Cardiac fibroblast (primary cell): Measurements from ENCODE around the gene PCYOX1L.
A peak's percentile ranks its signal among the peaks of the same experiment; 100 is the strongest.

ENCODE experiments used
- DNase-seq, 2 donors: peaks; one replicate each; pipeline versions ENCODE4 v3.0.0 to v3.0.0-alpha.2; 2010; ENCODE audit warnings: low read depth in 2 of 2
- H3K4me3 ChIP-seq, 2 donors: replicated peaks in 1 of 2; 1 replicate in 1 of 2; 2 replicates in 1 of 2; pipeline ENCODE4 v1.5.1; 2011; ENCODE audit warnings: low read depth in 2 of 2, low read length in 2 of 2, mild to moderate bottlenecking in 2 of 2, moderate library complexity in 1 of 2
- CTCF ChIP-seq: IDR thresholded peaks from one replicate; pipeline ENCODE4 v1.5.1; 2011; ENCODE audit warnings: low read depth, mild to moderate bottlenecking, low read length, inconsistent platforms

The PCYOX1L gene

GRCh38 chr5:149418910-149419531 is 61.2 kb downstream of the PCYOX1L start:
- TF ChIP-seq CTCF, result no peak
- DNase-seq, result peak in 1 of 2 donors; percentile 22
- H3K4me3 ChIP-seq, result no peak overlapping the region
